OCI-LY7 (cell line): ENCODE results near the gene EGFLAM. TPM values are rescaled to one million over a fixed set of nuclear protein-coding genes. Genes with fewer than 3 reads are reported as not detected.

Experiments
- BruUV-seq: library from RNA; stranded (reverse); fragments of 400-500 nt; replicated peaks from 2 replicates; lab custom pipeline; 2021; lab: Mats Ljungman, UMichigan
- CTCF ChIA-PET: fragments of 300-600 bp; sonication (Branson Sonifier 250); formaldehyde crosslinking; loops from one replicate; lab custom pipeline; 2022; ENCODE audit warnings: antibody characterized with exemption; ENCODE audit not compliant: unreplicated experiment; lab: Charles Lee
- POLR2A ChIA-PET: fragments of 300-600 bp; sonication (Branson Sonifier 250); formaldehyde crosslinking; loops from one replicate; lab custom pipeline; 2022; ENCODE audit warnings: antibody characterized with exemption; lab: Charles Lee
- DNase-seq: peaks from one replicate; pipeline ENCODE4 v3.0.0-alpha.2; 2015; ENCODE audit warnings: low spot score
- H2AFZ ChIP-seq: fragments of 200-600 bp; sonication (generic), shearing (Covaris generic); 2 replicates; pipeline ENCODE4 v1.6.1; 2014; ENCODE audit warnings: mild to moderate bottlenecking, antibody characterized with exemption, low read length, moderate library complexity
- H3K27ac ChIP-seq: fragments of 200-600 bp; sonication (generic); 2 replicates; pipeline ENCODE4 v1.5.1; 2014; ENCODE audit warnings: mixed run types, low read depth, mild to moderate bottlenecking, moderate library complexity, low read length, inconsistent platforms; ENCODE audit not compliant: poor library complexity, severe bottlenecking
- H3K36me3 ChIP-seq: fragments of 200-600 bp; sonication (generic); 2 replicates; pipeline ENCODE4 v1.6.1; 2014; ENCODE audit warnings: mild to moderate bottlenecking, antibody characterized with exemption, low read length, moderate library complexity, mixed read lengths; ENCODE audit not compliant: insufficient read depth
- H3K4me1 ChIP-seq: fragments of 200-600 bp; sonication (generic); 2 replicates; pipeline ENCODE4 v1.5.1; 2014; ENCODE audit warnings: mild to moderate bottlenecking, low read length; ENCODE audit not compliant: insufficient read depth, poor library complexity, severe bottlenecking
- H3K4me2 ChIP-seq: fragments of 200-600 bp; sonication (generic); 2 replicates; pipeline ENCODE4 v1.6.1; 2014; ENCODE audit warnings: mild to moderate bottlenecking, low read length
- H3K4me3 ChIP-seq: fragments of 200-600 bp; sonication (generic); 2 replicates; pipeline ENCODE4 v1.5.1; 2014; ENCODE audit warnings: mild to moderate bottlenecking, low read depth, low read length; ENCODE audit not compliant: poor library complexity, severe bottlenecking
- H3K79me2 ChIP-seq: fragments of 200-600 bp; sonication (generic); 2 replicates; pipeline ENCODE4 v1.6.1; 2016; ENCODE audit warnings: low read depth, mild to moderate bottlenecking, low read length, moderate library complexity, mixed read lengths; ENCODE audit not compliant: insufficient read depth
- H3K9me2 ChIP-seq: fragments of 200-600 bp; sonication (generic); 2 replicates; pipeline ENCODE4 v1.6.1; 2016; ENCODE audit warnings: mild to moderate bottlenecking, low read length, mixed read lengths; ENCODE audit not compliant: insufficient read depth
- H3K9me3 ChIP-seq: fragments of 200-600 bp; sonication (generic); 2 replicates; pipeline ENCODE4 v1.6.1; 2014; ENCODE audit warnings: mild to moderate bottlenecking, mixed run types, low read length, mixed read lengths
- H4K20me1 ChIP-seq: fragments of 200-600 bp; sonication (generic); 2 replicates; pipeline ENCODE4 v1.6.1; 2014; ENCODE audit warnings: mild to moderate bottlenecking, antibody characterized with exemption, low read length, moderate library complexity, mixed read lengths; ENCODE audit not compliant: insufficient read depth
- EZH2phosphoT487 ChIP-seq: fragments of 200-600 bp; sonication (generic); IDR thresholded peaks from 2 replicates; pipeline ENCODE4 v1.6.1; 2018; ENCODE audit warnings: low read depth, borderline replicate concordance, mild to moderate bottlenecking, mixed run types, antibody characterized with exemption, low read length, moderate library complexity, mixed read lengths
- intact Hi-C: fragments of 100-400 bp; cut with micrococcal nuclease; formaldehyde crosslinking; loops from one replicate; pipeline ENCODE4 v1.10.0; 2022; ENCODE audit not compliant: unreplicated experiment
- total RNA-seq, 2 experiments: library from RNA; depleted of rRNA in 1 of 2; stranded (reverse); fragments of >200 nt in 1 of 2; shearing (Covaris generic) in 1 of 2; gene quantifications; 2 replicates each; pipeline ENCODE4 v1.2.3, GENCODE V29; 2014 to 2022
- TF ChIP-seq, protein P1 (sequence below): fragments of 200-600 bp; sonication (generic); conservative IDR thresholded peaks from 2 replicates; pipeline ENCODE4 v1.5.1; 2014; ENCODE audit warnings: mild to moderate bottlenecking, antibody characterized with exemption, low read length, moderate library complexity, mixed read lengths

Gene EGFLAM
- total RNA-seq, 2 experiments from 2014 or later = not detected

DNA sequence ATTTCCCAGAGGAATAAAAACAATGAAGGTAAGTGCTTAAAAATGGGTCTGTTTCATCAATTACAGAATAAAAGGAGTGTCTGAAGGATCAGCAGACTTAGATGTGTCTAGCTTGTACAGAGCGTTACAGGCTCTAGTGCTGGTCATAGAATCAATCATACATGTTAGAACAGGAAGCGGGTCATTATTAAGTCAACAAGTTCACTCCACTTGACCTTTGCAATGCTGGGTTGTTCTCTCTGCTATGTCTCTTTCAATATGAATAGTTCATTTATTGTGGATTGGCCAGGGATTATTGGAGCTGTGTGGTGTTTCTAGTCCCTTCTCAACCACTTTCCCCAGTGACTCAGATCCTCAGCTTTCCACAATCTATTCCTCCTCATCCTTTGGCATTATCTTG lies 20.7 kb upstream of the EGFLAM start:
- Histone ChIP-seq H3K27ac (no peak overlapping the region), H3K4me1 (no peaks in the 10 kb centered on the region), H3K79me2 (no peaks in the 10 kb centered on the region), H3K9me2 (no peaks in the 10 kb centered on the region), H2AFZ (no peak overlapping the region), H3K36me3 (no peaks in the 10 kb centered on the region), H4K20me1 (no peaks in the 10 kb centered on the region), H3K9me3 (no peaks in the 10 kb centered on the region), H3K4me3 (no peak overlapping the region), H3K4me2 (no peak overlapping the region)
- intact Hi-C loops = no loop called here
- TF ChIP-seq EZH2phosphoT487 = no peak
- TF ChIP-seq, protein P1, sequence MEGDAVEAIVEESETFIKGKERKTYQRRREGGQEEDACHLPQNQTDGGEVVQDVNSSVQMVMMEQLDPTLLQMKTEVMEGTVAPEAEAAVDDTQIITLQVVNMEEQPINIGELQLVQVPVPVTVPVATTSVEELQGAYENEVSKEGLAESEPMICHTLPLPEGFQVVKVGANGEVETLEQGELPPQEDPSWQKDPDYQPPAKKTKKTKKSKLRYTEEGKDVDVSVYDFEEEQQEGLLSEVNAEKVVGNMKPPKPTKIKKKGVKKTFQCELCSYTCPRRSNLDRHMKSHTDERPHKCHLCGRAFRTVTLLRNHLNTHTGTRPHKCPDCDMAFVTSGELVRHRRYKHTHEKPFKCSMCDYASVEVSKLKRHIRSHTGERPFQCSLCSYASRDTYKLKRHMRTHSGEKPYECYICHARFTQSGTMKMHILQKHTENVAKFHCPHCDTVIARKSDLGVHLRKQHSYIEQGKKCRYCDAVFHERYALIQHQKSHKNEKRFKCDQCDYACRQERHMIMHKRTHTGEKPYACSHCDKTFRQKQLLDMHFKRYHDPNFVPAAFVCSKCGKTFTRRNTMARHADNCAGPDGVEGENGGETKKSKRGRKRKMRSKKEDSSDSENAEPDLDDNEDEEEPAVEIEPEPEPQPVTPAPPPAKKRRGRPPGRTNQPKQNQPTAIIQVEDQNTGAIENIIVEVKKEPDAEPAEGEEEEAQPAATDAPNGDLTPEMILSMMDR = no peak
- no peak for DNase-seq
- no TSS peak for BruUV-seq
- POLR2A ChIA-PET = interaction anchor here (0.6 to 1.4 kb wide), 2 partner anchors 11 to 163 kb away, joined by 3 read pairs; no protein-coding TSS in a partner anchor
- CTCF ChIA-PET = interaction anchor here (0.6 kb wide), 1 partner anchor 1711 kb away, joined by 8 read pairs; no protein-coding TSS in a partner anchor

DNA sequence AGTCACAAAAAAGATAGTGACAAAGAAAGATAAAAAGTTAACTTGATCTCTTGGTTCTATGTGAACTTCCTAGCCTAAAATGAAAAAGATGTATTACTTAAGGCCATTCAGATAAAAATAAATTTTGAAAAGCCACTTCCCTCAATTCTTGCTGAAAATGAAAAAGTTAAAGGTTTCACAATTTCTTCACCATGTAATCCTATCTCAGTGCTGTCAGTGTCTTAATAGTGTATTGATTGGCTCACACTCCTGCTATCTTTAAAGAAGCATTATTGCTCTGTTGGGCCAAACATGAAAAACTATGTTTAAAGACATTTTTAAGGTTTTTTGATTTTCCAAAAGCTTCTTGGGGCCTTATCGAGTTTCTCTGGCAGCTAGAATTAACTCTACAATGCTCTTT lies 18.1 kb upstream of the EGFLAM start:
- POLR2A ChIA-PET = interaction anchor here (0.8 kb wide), 1 partner anchor 11 kb away, joined by 3 read pairs; no protein-coding TSS in a partner anchor
- Histone ChIP-seq H2AFZ (no peak overlapping the region), H3K79me2 (no peaks in the 10 kb centered on the region), H3K4me2 (no peak overlapping the region), H4K20me1 (no peaks in the 10 kb centered on the region), H3K27ac (no peak overlapping the region), H3K4me3 (no peak overlapping the region), H3K36me3 (no peaks in the 10 kb centered on the region), H3K9me3 (no peaks in the 10 kb centered on the region), H3K9me2 (no peaks in the 10 kb centered on the region), H3K4me1 (no peaks in the 10 kb centered on the region)
- DNase-seq = no peak
- TF ChIP-seq EZH2phosphoT487 = no peak
- TF ChIP-seq, protein P1 = no peak
- intact Hi-C loops = no loop called here
- BruUV-seq = no TSS peak
- CTCF ChIA-PET = no interaction called here

DNA sequence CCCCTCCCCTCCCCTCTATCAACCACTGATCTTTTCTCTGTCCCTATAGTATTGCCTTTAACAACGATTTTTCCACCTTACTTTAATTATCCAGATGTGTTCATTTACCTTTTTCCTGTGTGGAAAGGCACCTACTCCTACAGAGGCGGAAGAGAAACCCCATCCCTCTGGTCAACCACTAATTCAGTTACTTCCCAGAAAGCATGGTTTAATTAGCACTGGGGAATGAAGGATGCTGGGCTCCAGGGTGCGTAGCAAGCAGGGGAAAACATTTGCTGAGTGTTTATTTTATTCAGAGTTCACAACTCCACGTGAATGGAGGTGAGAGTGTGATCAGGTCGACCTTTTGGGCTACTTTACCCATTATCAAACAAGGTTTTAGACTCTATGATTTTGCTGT lies 16.7 kb upstream of the EGFLAM start:
- no peaks in the 10 kb centered on the region for H3K79me2 ChIP-seq
- no peaks in the 10 kb centered on the region for H3K36me3 ChIP-seq
- H3K9me2 ChIP-seq = no peaks in the 10 kb centered on the region
- no peak overlapping the region for H2AFZ ChIP-seq
- POLR2A ChIA-PET = no interaction called here
- BruUV-seq = no TSS peak
- intact Hi-C loops = no loop called here
- H3K27ac ChIP-seq = no peak overlapping the region
- H3K9me3 ChIP-seq = no peaks in the 10 kb centered on the region
- no peaks in the 10 kb centered on the region for H3K4me1 ChIP-seq
- no peak overlapping the region for H3K4me2 ChIP-seq
- DNase-seq = no peak
- no peaks in the 10 kb centered on the region for H4K20me1 ChIP-seq
- CTCF ChIA-PET = no interaction called here
- TF ChIP-seq, protein P1 = no peak
- no peak for TF ChIP-seq EZH2phosphoT487
- no peak overlapping the region for H3K4me3 ChIP-seq
